Epithelial cell of prostate (primary cell): ENCODE measurements around the gene C12orf50.
"Not testable (repeated sequence)": the region's sequence is repeated elsewhere in the genome, so short reads cannot be mapped to it uniquely, and the experiment has no call there.

Experiments used
- DNase-seq: peaks from one replicate; pipeline ENCODE4 v3.0.0-alpha.2; 2011; ENCODE audit warnings: low read depth, low spot score
- H3K27ac ChIP-seq: fragments of 450-650 bp; 2 replicates; pipeline ENCODE4 v1.5.1; 2017; ENCODE audit warnings: mild to moderate bottlenecking

C12orf50 gene

GRCh38 chr12:87995581-87996178 is 33.5 kb downstream of the C12orf50 start:
- peak; percentile 20 for DNase-seq

DNA sequence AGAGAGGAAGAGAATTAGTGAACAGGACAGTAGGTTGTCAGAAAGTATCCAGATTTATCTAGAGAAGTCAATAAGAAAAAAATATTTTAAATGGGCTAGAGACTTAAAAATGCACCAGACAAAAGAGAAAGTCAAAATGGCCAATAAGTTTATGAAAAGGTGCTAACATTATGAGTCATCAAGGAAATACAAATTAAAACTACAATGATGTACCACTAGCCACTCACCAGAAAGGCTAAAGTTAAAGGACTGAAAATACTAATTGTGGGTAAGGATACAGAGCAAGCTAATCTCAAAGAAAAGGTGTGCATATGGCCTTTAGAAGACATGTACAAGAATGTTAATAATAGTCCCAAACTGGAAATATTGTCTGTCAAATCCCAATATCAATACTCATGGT is 37.7 kb downstream of the C12orf50 start:
- no peak overlapping the region for H3K27ac ChIP-seq
- no peak for DNase-seq

More at GRCh38 chr12:87995581-87996178, 33.5 kb downstream of the C12orf50 start:
- no peak overlapping the region for H3K27ac ChIP-seq

GRCh38 chr12:87988534-87988933 is 40.7 kb downstream of the C12orf50 start:
- DNase-seq = no peak
- H3K27ac ChIP-seq = no peak overlapping the region

DNA sequence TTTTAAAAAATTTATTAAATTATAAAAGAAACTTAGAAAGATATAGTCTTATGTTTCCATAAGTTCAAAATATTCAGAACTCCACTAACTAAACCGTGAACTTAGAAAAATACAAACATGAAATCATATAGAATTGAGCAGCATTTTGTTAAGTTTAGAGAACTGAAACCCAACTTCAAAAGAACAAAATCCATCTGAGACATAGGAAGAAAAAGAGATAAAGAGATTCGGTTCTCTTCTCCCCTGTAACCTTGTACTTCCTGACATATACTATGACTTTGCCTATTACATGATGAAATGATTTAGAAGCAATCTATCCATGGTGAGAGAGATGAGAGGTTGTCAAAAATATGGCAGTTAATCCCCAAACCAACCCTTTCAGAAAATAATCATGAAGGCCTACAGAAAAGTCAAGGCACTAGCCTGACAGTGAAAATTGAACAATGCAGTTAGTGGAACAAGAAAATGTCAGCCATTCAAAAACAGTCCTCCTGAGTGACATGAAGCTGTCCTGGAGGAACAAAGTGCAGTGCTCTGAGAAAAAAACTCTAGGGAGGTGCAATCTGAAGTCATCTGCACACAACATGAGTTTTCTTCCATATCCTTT is 44.0 kb downstream of the C12orf50 start:
- DNase-seq = no peak
- no peak overlapping the region for H3K27ac ChIP-seq

- no peak for DNase-seq
- no peak overlapping the region for H3K27ac ChIP-seq
These were observed 47.0 kb downstream of the C12orf50 start for GRCh38 chr12:87982208-87982607.

- no peak for DNase-seq
- no peak overlapping the region for H3K27ac ChIP-seq
These were observed 47.7 kb downstream of the C12orf50 start for GRCh38 chr12:87981495-87981894.

- no peak for DNase-seq
These were observed 53.3 kb downstream of the C12orf50 start for GRCh38 chr12:87975879-87976278.

DNA sequence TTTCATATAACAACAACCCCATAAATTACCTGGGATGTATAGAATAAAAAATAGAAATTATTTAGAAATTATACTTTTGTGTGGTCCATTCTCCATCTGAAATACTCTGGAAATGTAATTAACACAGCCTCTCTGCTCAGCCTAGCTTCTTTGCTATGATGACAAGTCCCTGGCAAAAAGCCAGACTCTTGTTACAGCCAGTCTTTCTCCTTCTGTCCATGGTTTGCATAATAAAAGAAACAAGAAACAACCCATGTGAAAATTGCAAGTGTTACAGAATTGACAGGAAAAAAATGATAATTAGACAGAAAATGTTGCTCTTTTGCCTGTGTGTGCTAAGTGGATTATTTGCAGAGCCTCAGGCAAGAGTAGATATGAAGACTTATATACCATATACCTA is 61.3 kb downstream of the C12orf50 start:
- H3K27ac ChIP-seq = no peak overlapping the region
- no peak for DNase-seq

More at GRCh38 chr12:87975879-87976278, 53.3 kb downstream of the C12orf50 start:
- no peak overlapping the region for H3K27ac ChIP-seq

DNA sequence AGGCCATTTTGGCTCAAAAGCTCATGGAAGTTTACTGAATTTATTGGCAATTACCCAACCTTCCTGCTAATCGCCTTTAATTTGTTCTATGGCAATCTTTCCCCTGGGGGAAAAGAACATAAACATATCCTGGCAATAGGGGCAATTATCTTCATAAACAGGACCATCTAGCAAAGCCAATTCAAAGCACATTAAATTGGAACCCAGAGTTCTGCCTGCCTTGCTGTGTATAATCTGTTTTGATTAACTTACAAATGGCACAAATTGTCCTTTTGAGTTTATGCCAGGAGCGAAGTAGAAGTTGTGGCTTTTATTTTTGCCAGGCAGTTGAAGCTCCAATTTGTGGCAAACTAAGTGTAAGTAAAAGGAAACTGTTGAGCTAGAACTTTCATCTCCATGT is 68.6 kb downstream of the C12orf50 start:
- no peak for DNase-seq
- no peak overlapping the region for H3K27ac ChIP-seq

DNA sequence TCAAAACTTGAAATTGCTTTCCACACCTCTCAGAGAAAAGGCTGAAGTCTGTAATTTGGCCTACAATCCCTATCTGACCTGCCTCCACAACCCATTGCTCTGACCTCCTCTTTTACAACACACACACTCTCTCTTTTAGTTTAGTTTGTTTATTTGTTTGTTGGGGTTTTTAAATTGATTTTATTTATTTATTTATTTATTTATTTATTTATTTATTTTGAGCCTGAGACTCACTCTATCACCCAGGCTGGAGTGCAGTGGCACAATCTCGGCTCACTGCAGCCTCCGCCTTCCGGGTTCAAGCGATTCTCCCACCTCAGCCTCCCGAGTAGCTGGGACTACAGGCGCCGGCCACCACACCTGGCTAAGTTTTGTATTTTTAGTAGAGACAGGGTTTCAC is 75.2 kb downstream of the C12orf50 start:
- DNase-seq, H3K27ac ChIP-seq: not testable (repeated sequence)

DNA sequence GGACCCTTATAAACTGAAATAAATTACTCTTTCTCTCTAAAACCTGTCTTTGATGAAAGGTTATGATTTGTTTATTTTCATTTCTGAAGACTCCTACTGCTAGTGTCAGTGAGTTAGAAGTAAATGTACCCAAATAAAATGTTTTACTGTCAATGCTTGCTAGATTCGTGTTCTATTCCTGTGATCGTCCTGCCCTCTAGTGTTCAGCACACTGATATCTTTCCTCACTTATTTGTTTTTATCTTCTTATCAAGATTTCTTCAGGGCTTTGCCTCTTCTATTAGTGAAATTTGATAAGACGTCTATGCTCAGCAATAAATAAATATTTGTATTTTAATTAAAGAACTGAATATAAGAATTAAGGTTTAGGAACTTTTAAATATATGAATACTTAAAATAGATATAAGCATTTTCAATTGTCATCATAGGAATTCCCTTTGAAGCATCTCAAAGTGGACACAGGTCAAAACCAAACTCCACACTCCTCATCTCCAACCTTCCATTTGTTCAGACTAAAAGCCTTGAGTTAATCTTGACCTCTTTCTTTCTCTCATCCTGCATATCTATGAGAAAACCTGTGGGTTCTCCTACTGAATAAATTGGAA is 75.8 kb downstream of the C12orf50 start:
- DNase-seq = no peak
- H3K27ac ChIP-seq = no peak overlapping the region

- H3K27ac ChIP-seq = no peak overlapping the region
- DNase-seq = no peak
These were observed 76.4 kb downstream of the C12orf50 start for GRCh38 chr12:87952850-87953249.

GRCh38 chr12:87952223-87952622 is 77.0 kb downstream of the C12orf50 start:
- H3K27ac ChIP-seq = no peak overlapping the region
- no peak for DNase-seq

DNA sequence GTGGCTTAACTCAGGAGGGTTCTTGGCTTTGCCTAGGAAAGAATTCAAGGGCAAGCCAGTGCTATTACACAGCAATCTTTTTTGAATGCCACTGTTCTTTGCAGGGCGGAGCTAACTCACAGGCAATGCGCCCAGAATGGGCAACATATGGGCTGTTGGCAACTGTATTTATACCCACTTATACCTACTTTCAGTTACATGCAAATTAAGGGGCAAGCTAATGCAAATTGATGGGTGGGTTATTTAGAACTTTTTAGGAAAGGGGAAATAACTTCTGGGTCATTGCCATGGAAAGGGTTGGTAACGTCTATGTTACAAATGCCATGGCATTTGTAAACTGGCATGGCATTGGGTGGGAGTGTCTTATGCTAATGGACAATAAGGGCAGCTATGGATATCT is 85.4 kb downstream of the C12orf50 start:
- no peak overlapping the region for H3K27ac ChIP-seq
- no peak for DNase-seq

GRCh38 chr12:87943023-87943422 is 86.2 kb downstream of the C12orf50 start:
- no peak for DNase-seq
- no peak overlapping the region for H3K27ac ChIP-seq

DNA sequence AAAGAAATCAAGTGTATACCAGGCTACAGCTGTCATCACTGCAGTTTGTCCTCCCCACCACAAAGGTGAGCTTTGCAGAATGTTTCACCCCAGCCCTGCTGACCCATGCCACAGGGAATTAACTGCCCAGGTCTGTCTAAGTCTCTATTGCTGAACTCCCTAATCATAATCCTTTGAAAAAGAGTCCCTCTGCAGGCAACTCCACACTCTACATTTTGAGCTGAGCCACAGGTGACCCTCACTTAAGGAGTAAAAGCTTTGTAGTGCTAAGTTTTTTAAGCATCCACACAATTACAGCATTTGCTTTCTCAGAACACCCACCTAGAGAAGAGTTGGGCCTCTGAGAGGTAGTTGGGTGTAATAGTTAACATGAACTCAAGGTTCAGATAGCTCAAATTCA is 90.0 kb downstream of the C12orf50 start:
- no peak overlapping the region for H3K27ac ChIP-seq
- DNase-seq = no peak

DNA sequence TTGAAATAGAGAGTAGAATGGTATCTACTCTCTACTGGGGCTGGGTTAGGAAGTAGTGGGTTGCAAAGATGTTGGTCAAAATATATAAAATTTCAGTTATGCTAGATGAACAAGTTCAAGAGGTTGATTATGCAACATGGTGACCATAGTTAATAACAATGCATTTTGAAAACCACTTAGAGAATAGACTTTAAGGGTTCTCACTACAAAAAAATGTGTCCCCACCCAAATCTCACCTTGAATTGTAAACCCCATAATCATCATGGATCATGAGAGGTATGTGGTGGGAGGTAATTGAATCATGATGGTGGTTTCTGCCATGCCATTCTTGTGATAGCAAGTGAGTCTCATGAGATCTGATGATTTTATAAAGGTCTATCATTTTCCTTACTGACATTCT is 94.0 kb downstream of the C12orf50 start:
- H3K27ac ChIP-seq = peak overlapping the region; percentile 49
- no peak for DNase-seq

DNA sequence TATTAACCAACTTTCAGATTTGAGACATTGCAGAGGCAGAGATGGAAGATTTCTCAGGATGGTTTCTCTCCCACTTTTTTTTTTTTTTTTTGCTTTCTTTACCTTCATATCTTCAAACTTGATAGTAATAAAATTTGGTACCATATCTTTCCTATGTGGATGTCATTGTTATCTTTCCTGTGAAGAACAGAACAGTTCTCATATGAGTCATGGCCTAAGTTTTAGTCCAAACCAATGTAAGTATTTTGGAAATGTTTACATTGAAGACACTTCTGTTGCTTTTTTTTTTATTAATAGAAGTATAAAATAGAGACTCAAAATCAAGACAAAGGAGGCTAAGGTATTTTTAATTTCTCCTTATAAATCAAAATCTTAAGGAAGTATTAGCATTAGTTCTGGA is 95.2 kb downstream of the C12orf50 start:
- no peak for DNase-seq
- no peak overlapping the region for H3K27ac ChIP-seq

GRCh38 chr12:87931812-87932211 is 97.4 kb downstream of the C12orf50 start:
- peak overlapping the region; percentile 87 for H3K27ac ChIP-seq
- peak; percentile 84 for DNase-seq

- H3K27ac ChIP-seq = peak overlapping the region; percentile 87
- no peak for DNase-seq
These were observed 98.6 kb downstream of the C12orf50 start for GRCh38 chr12:87930627-87931026.
